AG04450 (cell line): ENCODE data around the gene IL3. TPM values are rescaled to one million over a fixed set of nuclear protein-coding genes. Genes with fewer than 3 reads are reported as not detected.

Experiments used
- CTCF ChIA-PET: fragments of 300-600, 350-600 bp; formaldehyde crosslinking; extraction: SDS; loops from one replicate; lab custom pipeline; 2022; ENCODE audit warnings: antibody characterized with exemption, inconsistent platforms; lab: Charles Lee
- POLR2A ChIA-PET: fragments of 350-600 bp; formaldehyde crosslinking; extraction: SDS; loops from one replicate; lab custom pipeline; 2021; ENCODE audit warnings: antibody characterized with exemption, inconsistent platforms; lab: Yijun Ruan, JAX
- DNase-seq: peaks from one replicate; pipeline ENCODE4 v3.0.0-alpha.2; 2011; ENCODE audit warnings: low read depth, low spot score
- H3K27ac ChIP-seq: one replicate; pipeline ENCODE4 v1.5.1; 2012; ENCODE audit warnings: low read depth, low read length, control low read depth
- H3K27me3 ChIP-seq: one replicate; pipeline ENCODE4 v1.6.0; 2012; ENCODE audit warnings: low read length; ENCODE audit not compliant: control insufficient read depth, insufficient read depth
- H3K4me3 ChIP-seq: 2 replicates; pipeline ENCODE4 v1.5.1; 2011; ENCODE audit warnings: mild to moderate bottlenecking, low read depth, low read length, control low read depth
- H3K9me3 ChIP-seq: 2 replicates; pipeline ENCODE4 v1.5.1; 2012; ENCODE audit warnings: low read length; ENCODE audit not compliant: control insufficient read depth, insufficient read depth
- polyA plus RNA-seq: library from polyadenylated mRNA; depleted of rRNA; stranded (reverse); fragments of >200 nt; gene quantifications from 2 replicates; pipeline ENCODE4 v1.2.3, GENCODE V29; 2011
- TF ChIP-seq, protein P1 (sequence below): IDR thresholded peaks from 2 replicates; pipeline ENCODE4 v1.5.1; 2011; ENCODE audit warnings: low read depth, low read length, control low read depth, inconsistent platforms

IL3 gene
- polyA plus RNA-seq, 1 experiment: not detected

DNA sequence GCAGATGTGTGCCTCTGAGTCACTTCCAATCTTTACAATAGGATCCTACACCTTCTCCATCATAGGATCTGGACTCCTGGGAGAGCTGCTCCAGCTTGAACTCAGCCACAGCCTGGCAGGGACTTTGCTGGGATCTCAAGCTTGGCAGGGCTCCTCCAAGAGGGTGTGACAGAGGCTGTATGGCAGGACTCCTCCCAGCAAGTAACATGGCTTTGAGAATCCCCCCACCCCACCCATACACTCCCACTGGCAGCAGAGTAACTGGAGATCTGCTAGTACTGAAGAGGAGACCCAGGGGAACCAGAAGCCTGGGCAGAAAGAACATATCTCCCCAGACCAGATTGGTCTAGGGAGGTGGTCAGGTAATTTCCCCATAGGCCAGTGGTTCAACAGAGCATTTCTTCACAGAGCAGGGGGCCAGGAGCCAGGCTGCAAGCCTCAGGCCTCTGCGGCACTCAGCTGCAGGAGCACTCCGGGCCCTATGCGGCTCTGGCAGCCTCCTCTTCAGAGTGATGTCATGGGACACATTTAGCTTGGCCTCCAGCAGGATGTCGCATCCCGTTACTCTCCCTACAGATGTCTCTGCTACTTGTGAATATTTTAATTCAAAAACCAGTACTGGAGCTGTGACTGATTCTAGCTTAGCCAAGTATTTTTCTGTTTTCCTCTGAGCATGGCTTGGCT lies 47.3 kb upstream of the IL3 start:
- TF ChIP-seq, protein P1, sequence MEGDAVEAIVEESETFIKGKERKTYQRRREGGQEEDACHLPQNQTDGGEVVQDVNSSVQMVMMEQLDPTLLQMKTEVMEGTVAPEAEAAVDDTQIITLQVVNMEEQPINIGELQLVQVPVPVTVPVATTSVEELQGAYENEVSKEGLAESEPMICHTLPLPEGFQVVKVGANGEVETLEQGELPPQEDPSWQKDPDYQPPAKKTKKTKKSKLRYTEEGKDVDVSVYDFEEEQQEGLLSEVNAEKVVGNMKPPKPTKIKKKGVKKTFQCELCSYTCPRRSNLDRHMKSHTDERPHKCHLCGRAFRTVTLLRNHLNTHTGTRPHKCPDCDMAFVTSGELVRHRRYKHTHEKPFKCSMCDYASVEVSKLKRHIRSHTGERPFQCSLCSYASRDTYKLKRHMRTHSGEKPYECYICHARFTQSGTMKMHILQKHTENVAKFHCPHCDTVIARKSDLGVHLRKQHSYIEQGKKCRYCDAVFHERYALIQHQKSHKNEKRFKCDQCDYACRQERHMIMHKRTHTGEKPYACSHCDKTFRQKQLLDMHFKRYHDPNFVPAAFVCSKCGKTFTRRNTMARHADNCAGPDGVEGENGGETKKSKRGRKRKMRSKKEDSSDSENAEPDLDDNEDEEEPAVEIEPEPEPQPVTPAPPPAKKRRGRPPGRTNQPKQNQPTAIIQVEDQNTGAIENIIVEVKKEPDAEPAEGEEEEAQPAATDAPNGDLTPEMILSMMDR: no peak
- H3K27ac ChIP-seq: no peak overlapping the region
- H3K27me3 ChIP-seq: peaks cover 49% of the 10 kb centered on the region
- POLR2A ChIA-PET: no interaction called here
- H3K9me3 ChIP-seq: no peaks in the 10 kb centered on the region; the same call in 1 of the 2 replicates
- CTCF ChIA-PET: interaction anchor here (0.7 to 1.0 kb wide), 2 partner anchors 9 to 424 kb away, joined by 3 read pairs; no protein-coding TSS in a partner anchor
- DNase-seq: no peak
- H3K4me3 ChIP-seq: no peak overlapping the region

- TF ChIP-seq, protein P1: no peak
- Histone ChIP-seq H3K27ac (no peak overlapping the region), H3K9me3 (no peaks in the 10 kb centered on the region; the same call in 1 of the 2 replicates), H3K27me3 (peaks cover 54% of the 10 kb centered on the region), H3K4me3 (no peak overlapping the region)
- DNase-seq: no peak
- POLR2A ChIA-PET: no interaction called here
- CTCF ChIA-PET: no interaction called here
Observed at GRCh38 chr5:132013711-132014110, 46.7 kb upstream of the IL3 start.

DNA sequence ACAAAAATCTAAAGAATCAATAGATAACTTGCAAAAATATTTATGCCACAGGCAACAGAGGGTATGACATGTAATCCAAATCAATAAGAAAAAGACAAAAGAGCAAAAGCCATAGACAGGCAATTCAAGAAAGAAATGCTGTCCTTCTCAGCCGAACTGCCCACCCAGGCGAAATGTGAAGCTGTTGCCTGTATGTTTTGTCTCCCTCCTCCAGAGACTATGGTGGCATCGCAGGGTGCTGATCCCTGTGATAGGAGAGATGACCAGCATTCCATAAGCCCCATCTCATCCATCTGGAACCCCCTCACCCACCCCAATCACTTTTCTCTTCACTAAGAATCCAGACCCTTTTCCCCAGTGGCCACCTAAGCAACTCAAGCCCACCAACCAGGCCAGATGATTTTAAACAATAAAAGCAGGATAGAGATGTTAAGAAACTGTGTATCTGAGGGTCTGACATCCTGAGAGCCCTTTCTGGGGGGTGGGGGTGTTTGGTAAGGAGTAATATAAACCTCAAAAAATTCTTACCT lies 43.7 kb upstream of the IL3 start:
- H3K27me3 ChIP-seq: peaks cover 31% of the 10 kb centered on the region
- H3K27ac ChIP-seq: no peak overlapping the region
- DNase-seq: no peak
- H3K9me3 ChIP-seq: no peaks in the 10 kb centered on the region; the same call in 1 of the 2 replicates
- TF ChIP-seq, protein P1: no peak
- ChIA-PET CTCF (no interaction called here), POLR2A (no interaction called here)
- no peak overlapping the region for H3K4me3 ChIP-seq

DNA sequence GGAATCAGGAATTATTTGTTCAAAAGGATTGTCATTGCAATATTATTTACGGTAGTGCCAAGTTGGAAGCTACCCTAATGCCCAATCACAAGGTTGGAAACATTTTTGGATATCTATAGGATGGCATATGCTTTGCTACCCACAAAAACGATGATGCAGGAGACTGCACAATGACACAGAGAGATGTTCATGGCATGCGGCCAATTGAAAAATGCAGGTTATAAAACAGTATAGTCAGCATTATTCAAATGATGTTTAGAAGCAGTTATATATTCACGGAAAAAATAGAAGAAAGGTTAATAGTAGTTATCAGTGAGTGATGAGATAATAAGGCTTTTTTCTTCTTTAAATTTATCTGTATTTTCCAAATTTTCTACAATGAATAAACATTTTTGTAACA lies 43.1 kb upstream of the IL3 start:
- ChIA-PET POLR2A (no interaction called here), CTCF (no interaction called here)
- no peak overlapping the region for H3K27ac ChIP-seq
- no peak for DNase-seq
- H3K4me3 ChIP-seq: no peak overlapping the region
- H3K9me3 ChIP-seq: no peaks in the 10 kb centered on the region
- TF ChIP-seq, protein P1: no peak
- peaks cover 25% of the 10 kb centered on the region for H3K27me3 ChIP-seq
